Activated CD8-positive, alpha-beta memory T cell treated with anti-CD3 and anti-CD28 coated beads, Interleukin-2, amount 50 U/mL, for 48 hours (primary cell): Measurements from ENCODE around the gene LAPTM5.
"Not testable (repeated sequence)": the region's sequence is repeated elsewhere in the genome, so short reads cannot be mapped to it uniquely, and the experiment has no call there.

ENCODE experiments used
- DNase-seq: peaks from one replicate; pipeline ENCODE4 v3.0.0-alpha.2; 2020

The LAPTM5 gene

GRCh38 chr1:30691480-30691879, 66.1 kb downstream of the LAPTM5 start:
- no peak for DNase-seq

- no peak for DNase-seq
Observed at GRCh38 chr1:30689901-30690645, 67.5 kb downstream of the LAPTM5 start.

GRCh38 chr1:30688920-30689794, 68.4 kb downstream of the LAPTM5 start:
- no peak for DNase-seq

GRCh38 chr1:30688516-30688915, 69.1 kb downstream of the LAPTM5 start:
- DNase-seq: not testable (repeated sequence)

GRCh38 chr1:30687886-30688285, 69.7 kb downstream of the LAPTM5 start:
- no peak for DNase-seq

GRCh38 chr1:30686236-30686935, 71.2 kb downstream of the LAPTM5 start:
- no peak for DNase-seq

- DNase-seq: no peak
Observed at GRCh38 chr1:30685796-30686165, 71.8 kb downstream of the LAPTM5 start.

GRCh38 chr1:30684881-30685795, 72.4 kb downstream of the LAPTM5 start:
- no peak for DNase-seq

- no peak for DNase-seq
Observed at GRCh38 chr1:30684259-30684658, 73.3 kb downstream of the LAPTM5 start.

GRCh38 chr1:30683699-30684098, 73.9 kb downstream of the LAPTM5 start:
- DNase-seq: no peak
